Rectal smooth muscle tissue (tissue), 1 donor: ENCODE results near the gene STAG3.
"Not testable (repeated sequence)": the region's sequence is repeated elsewhere in the genome, so short reads cannot be mapped to it uniquely, and the experiment has no call there.

ENCODE experiments used
- H3K27ac ChIP-seq: one replicate; pipeline ENCODE4 v1.7.0; 2013; ENCODE audit warnings: low read depth, low read length, inconsistent platforms
- H3K27me3 ChIP-seq: one replicate; pipeline ENCODE4 v1.7.0; 2013; ENCODE audit warnings: low read length; ENCODE audit not compliant: control insufficient read depth, insufficient read depth
- H3K36me3 ChIP-seq: one replicate; pipeline ENCODE4 v1.7.0; 2013; ENCODE audit warnings: low read length; ENCODE audit not compliant: control insufficient read depth, insufficient read depth
- H3K4me1 ChIP-seq: one replicate; pipeline ENCODE4 v1.7.0; 2013; ENCODE audit warnings: low read length; ENCODE audit not compliant: control insufficient read depth, insufficient read depth
- H3K4me3 ChIP-seq: one replicate; pipeline ENCODE4 v1.7.0; 2013; ENCODE audit warnings: low read length
- H3K9ac ChIP-seq: one replicate; pipeline ENCODE4 v1.7.0; 2013; ENCODE audit warnings: low read length

Gene STAG3

GRCh38 chr7:100177045-100178001 is at the start of gene STAG3, which contains the start of gene GPC2:
Gene STAG3 (plus strand): TSS chr7:100177918. CDS start chr7:100180557, 2,639 bp downstream.
Gene GPC2 (minus strand): TSS chr7:100177381. CDS start chr7:100177199, 182 bp downstream.
- Histone ChIP-seq H3K4me3 (peak within 1 kb of the TSS; percentile 63), H3K36me3 (no peaks in the 10 kb centered on the region), H3K4me1 (peaks cover 3% of the 10 kb centered on the region), H3K27me3 (no peaks in the 10 kb centered on the region), H3K27ac (no peak within 1 kb of the TSS), H3K9ac (no peak within 1 kb of the TSS)

- H3K36me3 ChIP-seq: no peaks in the 10 kb centered on the region
- no peaks in the 10 kb centered on the region for H3K27me3 ChIP-seq
- H3K9ac ChIP-seq: no peak overlapping the region
- H3K4me1 ChIP-seq: peaks cover 3% of the 10 kb centered on the region
- H3K27ac ChIP-seq: no peak overlapping the region
- no peak overlapping the region for H3K4me3 ChIP-seq
Measured at GRCh38 chr7:100128637-100128963, 49.1 kb upstream of the STAG3 start.

GRCh38 chr7:100130220-100130607 is 47.5 kb upstream of the STAG3 start:
- H3K27ac ChIP-seq, H3K9ac ChIP-seq, H3K36me3 ChIP-seq, H3K4me1 ChIP-seq, H3K4me3 ChIP-seq, H3K27me3 ChIP-seq: not testable (repeated sequence)

- Histone ChIP-seq H3K4me1 (peaks cover 3% of the 10 kb centered on the region), H3K27me3 (no peaks in the 10 kb centered on the region), H3K4me3 (peak overlapping the region; percentile 29), H3K9ac (peak overlapping the region; percentile 27), H3K27ac (no peak overlapping the region), H3K36me3 (no peaks in the 10 kb centered on the region)
Measured at GRCh38 chr7:100130608-100131453, 46.9 kb upstream of the STAG3 start.

- no peaks in the 10 kb centered on the region for H3K27me3 ChIP-seq
- no peak overlapping the region for H3K9ac ChIP-seq
- peaks cover 3% of the 10 kb centered on the region for H3K4me1 ChIP-seq
- no peaks in the 10 kb centered on the region for H3K36me3 ChIP-seq
- H3K27ac ChIP-seq: no peak overlapping the region
- H3K4me3 ChIP-seq: no peak overlapping the region
Measured at GRCh38 chr7:100132126-100132525, 45.6 kb upstream of the STAG3 start.

GRCh38 chr7:100132697-100133151 is 45.0 kb upstream of the STAG3 start:
- H3K4me1 ChIP-seq: peaks cover 3% of the 10 kb centered on the region
- H3K4me3 ChIP-seq: no peak overlapping the region
- no peaks in the 10 kb centered on the region for H3K36me3 ChIP-seq
- H3K9ac ChIP-seq: no peak overlapping the region
- no peaks in the 10 kb centered on the region for H3K27me3 ChIP-seq
- H3K27ac ChIP-seq: no peak overlapping the region

- no peaks in the 10 kb centered on the region for H3K36me3 ChIP-seq
- no peaks in the 10 kb centered on the region for H3K4me1 ChIP-seq
- no peak overlapping the region for H3K27ac ChIP-seq
- H3K27me3 ChIP-seq: no peaks in the 10 kb centered on the region
- H3K9ac ChIP-seq: no peak overlapping the region
- H3K4me3 ChIP-seq: no peak overlapping the region
Measured at GRCh38 chr7:100137851-100138760, 39.6 kb upstream of the STAG3 start.

GRCh38 chr7:100141555-100141949 is 36.2 kb upstream of the STAG3 start:
- H3K4me1 ChIP-seq: no peaks in the 10 kb centered on the region
- no peak overlapping the region for H3K9ac ChIP-seq
- no peak overlapping the region for H3K4me3 ChIP-seq
- no peaks in the 10 kb centered on the region for H3K27me3 ChIP-seq
- H3K36me3 ChIP-seq: no peaks in the 10 kb centered on the region
- H3K27ac ChIP-seq: no peak overlapping the region

GRCh38 chr7:100142461-100142860 is 35.3 kb upstream of the STAG3 start:
- no peak overlapping the region for H3K27ac ChIP-seq

GRCh38 chr7:100146350-100146749 is 31.4 kb upstream of the STAG3 start:
- H3K9ac ChIP-seq, H3K4me1 ChIP-seq, H3K27me3 ChIP-seq, H3K4me3 ChIP-seq, H3K36me3 ChIP-seq, H3K27ac ChIP-seq: not testable (repeated sequence)

More at GRCh38 chr7:100142461-100142860, 35.3 kb upstream of the STAG3 start:
- H3K27me3 ChIP-seq: no peaks in the 10 kb centered on the region
- no peak overlapping the region for H3K9ac ChIP-seq
- no peak overlapping the region for H3K4me3 ChIP-seq
- H3K4me1 ChIP-seq: no peaks in the 10 kb centered on the region
- no peaks in the 10 kb centered on the region for H3K36me3 ChIP-seq

- no peak overlapping the region for H3K4me3 ChIP-seq
- peaks cover 2% of the 10 kb centered on the region for H3K4me1 ChIP-seq
- H3K36me3 ChIP-seq: no peaks in the 10 kb centered on the region
- H3K27me3 ChIP-seq: no peaks in the 10 kb centered on the region
- H3K9ac ChIP-seq: no peak overlapping the region
- H3K27ac ChIP-seq: no peak overlapping the region
Measured at GRCh38 chr7:100147278-100147677, 30.4 kb upstream of the STAG3 start.

- H3K27me3 ChIP-seq: no peaks in the 10 kb centered on the region
- H3K9ac ChIP-seq: peak overlapping the region; percentile 61
- peaks cover 2% of the 10 kb centered on the region for H3K4me1 ChIP-seq
- peak overlapping the region; percentile 60 for H3K4me3 ChIP-seq
- H3K27ac ChIP-seq: peak overlapping the region; percentile 81
- no peaks in the 10 kb centered on the region for H3K36me3 ChIP-seq
Measured at GRCh38 chr7:100148225-100148558, 29.5 kb upstream of the STAG3 start.
